Gastroesophageal sphincter (tissue), 4 donors: ENCODE data around the gene DPP6. TPM values are rescaled to one million over a fixed set of nuclear protein-coding genes. Genes with fewer than 3 reads are reported as not detected.

Experiments used
- ATAC-seq: fragments of 150-250 bp; one replicate; pipeline ENCODE4 v1.9.1; 2016; ENCODE audit warnings: mild to moderate bottlenecking, moderate library complexity
- H3K27ac ChIP-seq, 4 donors: fragments of 200-600 bp; sonication (generic) in 3 of 4; 1 replicate in 3 of 4; 2 replicates in 1 of 4; pipeline ENCODE4 v1.5.1; 2016 to 2019
- H3K27me3 ChIP-seq: fragments of 200-600 bp; sonication (generic); one replicate; pipeline ENCODE4 v1.5.1; 2019
- H3K36me3 ChIP-seq, 2 donors: fragments of 200-600 bp; sonication (generic); one replicate each; pipeline ENCODE4 v1.5.1; 2019; ENCODE audit warnings: control low read depth in 1 of 2
- H3K4me1 ChIP-seq, 3 donors: fragments of 200-600 bp; sonication (generic); 1 replicate in 2 of 3; 2 replicates in 1 of 3; pipeline ENCODE4 v1.5.1; 2016 to 2019; ENCODE audit warnings: control low read depth in 2 of 3
- H3K4me3 ChIP-seq, 2 donors: fragments of 200-600 bp; sonication (generic); one replicate each; pipeline ENCODE4 v1.5.1; 2019; ENCODE audit warnings: mild to moderate bottlenecking in 1 of 2, moderate library complexity in 1 of 2
- H3K9me3 ChIP-seq, 3 donors: fragments of 200-600 bp; sonication (generic); one replicate each; pipeline ENCODE4 v1.5.1; 2017 to 2019; ENCODE audit warnings: control low read depth in 2 of 3
- EP300 ChIP-seq: sonication (generic); formaldehyde crosslinking; IDR thresholded peaks from one replicate; pipeline ENCODE4 v1.6.1; 2017; ENCODE audit warnings: antibody characterized with exemption, mild to moderate bottlenecking
- POLR2A ChIP-seq, 2 donors: fragments of 450-650 bp; IDR thresholded peaks; one replicate each; pipeline ENCODE4 v1.6.1; 2017; ENCODE audit warnings: antibody characterized with exemption in 2 of 2, mild to moderate bottlenecking in 2 of 2, moderate library complexity in 1 of 2
- POLR2AphosphoS5 ChIP-seq: sonication (generic); formaldehyde crosslinking; IDR thresholded peaks from one replicate; pipeline ENCODE4 v1.6.1; 2017; ENCODE audit warnings: antibody characterized with exemption
- WGBS, 2 donors: methylation state at CpG; one replicate each; pipeline ENCODE4 v1.1.5; 2018; ENCODE audit warnings: low coverage in 1 of 2; 5-methylcytosine and 5-hydroxymethylcytosine counted together
- total RNA-seq, 4 donors: library from RNA; depleted of rRNA; stranded (reverse); fragments of >200 nt; gene quantifications; one replicate each; pipeline ENCODE4 v1.1.0, GENCODE V29; 2016
- TF ChIP-seq, protein P1 (sequence below), 4 experiments: fragments of 200-600 bp in 2 of 4; fragments of 450-650 bp in 2 of 4; sonication (generic) in 1 of 4; IDR thresholded peaks; one replicate each; pipeline ENCODE4 v1.5.1; 2017 to 2019; ENCODE audit warnings: antibody characterized with exemption in 4 of 4, mild to moderate bottlenecking in 2 of 4, moderate library complexity in 2 of 4

The DPP6 gene
- total RNA-seq, 4 donors from 2014 or later: 14.3 to 40.0 (median 23.1) TPM

- Histone ChIP-seq H3K9me3 (no peaks in the 10 kb centered on the region), H3K4me1 (no peaks in the 10 kb centered on the region), H3K27ac (no peak overlapping the region), H3K36me3 (no peaks in the 10 kb centered on the region), H3K4me3 (no peak overlapping the region), H3K27me3 (no peaks in the 10 kb centered on the region)
- no peak for ATAC-seq
- TF ChIP-seq EP300 (no peak), POLR2A (IDR thresholded peaks at IDR 0.05) (no peak), POLR2AphosphoS5 (no peak)
- TF ChIP-seq, protein P1, sequence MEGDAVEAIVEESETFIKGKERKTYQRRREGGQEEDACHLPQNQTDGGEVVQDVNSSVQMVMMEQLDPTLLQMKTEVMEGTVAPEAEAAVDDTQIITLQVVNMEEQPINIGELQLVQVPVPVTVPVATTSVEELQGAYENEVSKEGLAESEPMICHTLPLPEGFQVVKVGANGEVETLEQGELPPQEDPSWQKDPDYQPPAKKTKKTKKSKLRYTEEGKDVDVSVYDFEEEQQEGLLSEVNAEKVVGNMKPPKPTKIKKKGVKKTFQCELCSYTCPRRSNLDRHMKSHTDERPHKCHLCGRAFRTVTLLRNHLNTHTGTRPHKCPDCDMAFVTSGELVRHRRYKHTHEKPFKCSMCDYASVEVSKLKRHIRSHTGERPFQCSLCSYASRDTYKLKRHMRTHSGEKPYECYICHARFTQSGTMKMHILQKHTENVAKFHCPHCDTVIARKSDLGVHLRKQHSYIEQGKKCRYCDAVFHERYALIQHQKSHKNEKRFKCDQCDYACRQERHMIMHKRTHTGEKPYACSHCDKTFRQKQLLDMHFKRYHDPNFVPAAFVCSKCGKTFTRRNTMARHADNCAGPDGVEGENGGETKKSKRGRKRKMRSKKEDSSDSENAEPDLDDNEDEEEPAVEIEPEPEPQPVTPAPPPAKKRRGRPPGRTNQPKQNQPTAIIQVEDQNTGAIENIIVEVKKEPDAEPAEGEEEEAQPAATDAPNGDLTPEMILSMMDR (IDR thresholded peaks at IDR 0.05): no peak
- WGBS, 2 donors: 26 to 43% methylated on average over 5 to 6 of the region's 9 CpGs
Measured at GRCh38 chr7:154881026-154881425, 828.8 kb downstream of the DPP6 start.

GRCh38 chr7:154881526-154881925 lies 829.3 kb downstream of the DPP6 start:
- H3K4me3 ChIP-seq: no peak overlapping the region
- no peaks in the 10 kb centered on the region for H3K4me1 ChIP-seq
- no peaks in the 10 kb centered on the region for H3K9me3 ChIP-seq
- no peak overlapping the region for H3K27ac ChIP-seq
- TF ChIP-seq POLR2A (IDR thresholded peaks at IDR 0.05): no peak
- TF ChIP-seq, protein P1 (IDR thresholded peaks at IDR 0.05): no peak
- TF ChIP-seq EP300: no peak
- no peak for TF ChIP-seq POLR2AphosphoS5
- no CpG with 5 or more reads among the region's 11 CpGs for WGBS, 2 donors
- ATAC-seq: no peak
- H3K27me3 ChIP-seq: no peaks in the 10 kb centered on the region
- H3K36me3 ChIP-seq: no peaks in the 10 kb centered on the region

DNA sequence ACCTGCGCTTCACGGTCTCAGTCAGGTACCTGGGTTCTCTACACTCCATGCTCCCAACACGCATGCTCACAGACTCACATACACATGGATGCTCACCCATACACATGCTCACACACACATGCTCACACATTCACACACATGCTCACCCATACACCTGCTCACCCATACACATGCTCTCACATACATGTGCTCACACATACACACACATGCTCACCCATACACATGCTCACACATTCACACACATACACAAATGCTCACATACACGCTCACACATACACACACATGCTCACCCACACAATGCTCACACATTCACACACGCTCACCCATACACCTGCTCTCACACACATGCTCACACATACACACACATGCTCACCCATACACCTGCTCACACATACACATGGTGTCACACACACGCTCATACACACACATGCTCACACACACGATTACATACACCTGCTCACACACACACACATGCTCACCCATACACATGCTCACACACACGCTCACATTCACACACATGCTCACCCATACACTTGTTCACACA lies 830.8 kb downstream of the DPP6 start:
- 79 to 97% methylated on average over 5 to 8 of the region's 8 CpGs for WGBS, 2 donors

GRCh38 chr7:154884348-154884920 lies 832.2 kb downstream of the DPP6 start:
- no peak for TF ChIP-seq POLR2AphosphoS5
- no peak for TF ChIP-seq POLR2A (IDR thresholded peaks at IDR 0.05)
- no peak for TF ChIP-seq EP300
- TF ChIP-seq, protein P1 (IDR thresholded peaks at IDR 0.05): no peak
- Histone ChIP-seq H3K27ac (no peak overlapping the region), H3K4me1 (no peaks in the 10 kb centered on the region), H3K9me3 (no peaks in the 10 kb centered on the region), H3K4me3 (no peak overlapping the region), H3K36me3 (peaks cover 0 to under 1% of the 10 kb centered on the region in 2 donors), H3K27me3 (no peaks in the 10 kb centered on the region)
- 92 to 94% methylated on average over 7 of the region's 7 CpGs for WGBS, 2 donors
- no peak for ATAC-seq

More for the DNA sequence above, 830.8 kb downstream of the DPP6 start:
- no peaks in the 10 kb centered on the region for H3K9me3 ChIP-seq
- TF ChIP-seq EP300 (no peak), POLR2A (IDR thresholded peaks at IDR 0.05) (no peak), POLR2AphosphoS5 (no peak)
- TF ChIP-seq, protein P1 (IDR thresholded peaks at IDR 0.05): no peak
- H3K4me1 ChIP-seq: no peaks in the 10 kb centered on the region
- no peaks in the 10 kb centered on the region for H3K27me3 ChIP-seq
- no peaks in the 10 kb centered on the region for H3K36me3 ChIP-seq
- ATAC-seq: no peak
- no peak overlapping the region for H3K4me3 ChIP-seq
- H3K27ac ChIP-seq: no peak overlapping the region

GRCh38 chr7:154886591-154886990 lies 834.4 kb downstream of the DPP6 start:
- no peaks in the 10 kb centered on the region for H3K27me3 ChIP-seq
- no peak overlapping the region for H3K4me3 ChIP-seq
- TF ChIP-seq EP300: no peak
- TF ChIP-seq POLR2AphosphoS5: no peak
- no peak for TF ChIP-seq POLR2A (IDR thresholded peaks at IDR 0.05)
- TF ChIP-seq, protein P1 (IDR thresholded peaks at IDR 0.05): no peak
- no peak overlapping the region for H3K27ac ChIP-seq
- WGBS, 2 donors: 51 to 63% methylated on average over 4 to 7 of the region's 9 CpGs
- peaks cover 0 to 7% of the 10 kb centered on the region in 2 donors for H3K36me3 ChIP-seq
- H3K4me1 ChIP-seq: no peaks in the 10 kb centered on the region
- H3K9me3 ChIP-seq: no peaks in the 10 kb centered on the region
- no peak for ATAC-seq
